Measurements from ENCODE around the gene REL.

- TF ChIP-seq POLR2A (IDR thresholded peaks at IDR 0.05; ENCODE audit: low read depth, low read length) (no peak), POLR2AphosphoS5 (IDR thresholded peaks at IDR 0.05; ENCODE audit: low read depth, low read length) (no peak)
These were observed 18.0 kb downstream of the REL start for GRCh38 chr2:60899230-60899891.
